Neural progenitor cell (in vitro differentiated cells): ENCODE measurements around the gene FOXC2.

Experiments
- CTCF ChIP-seq: fragments of 200-600 bp; sonication (generic); IDR thresholded peaks from 2 replicates; pipeline ENCODE4 v1.5.1; 2017; ENCODE audit warnings: antibody characterized with exemption, mild to moderate bottlenecking
- EZH2phosphoT487 ChIP-seq: fragments of 200-600 bp; sonication (generic); IDR thresholded peaks from 2 replicates; pipeline ENCODE4 v1.6.1; 2017; ENCODE audit warnings: antibody characterized with exemption

- TF ChIP-seq CTCF (no peak), EZH2phosphoT487 (peak; percentile 91)
Observed at GRCh38 chr16:86578611-86579267, 12.1 kb downstream of the FOXC2 start.
